Activated gamma-delta T cell (primary cell): ENCODE results near the gene MAGEA11.
"Not testable (repeated sequence)": the region's sequence is repeated elsewhere in the genome, so short reads cannot be mapped to it uniquely, and the experiment has no call there.

Experiments
- DNase-seq: peaks from one replicate; lab custom pipeline; 2025; lab: John Stamatoyannopoulos, UW
- total RNA-seq, 2 donors: gene quantifications; one replicate each; lab custom pipeline; 2026; lab: John Stamatoyannopoulos, UW

Gene MAGEA11
- total RNA-seq: 0 reads per million in 2 donors

GRCh38 chrX:149711545-149712236 is at the start of gene MAGEA11:
Gene MAGEA11 (plus strand): TSS chrX:149712060. CDS start chrX:149713160, 1,100 bp downstream.
- no peak for DNase-seq

- DNase-seq: not testable (repeated sequence)
Observed at GRCh38 chrX:149675088-149675487, 36.8 kb upstream of the MAGEA11 start.

- not testable (repeated sequence) for DNase-seq
Observed at GRCh38 chrX:149675554-149675953, 36.3 kb upstream of the MAGEA11 start.

- DNase-seq: not testable (repeated sequence)
Observed at GRCh38 chrX:149679164-149679678, 32.6 kb upstream of the MAGEA11 start.

GRCh38 chrX:149681182-149681581 is 30.7 kb upstream of the MAGEA11 start:
- DNase-seq: no peak

- no peak for DNase-seq
Observed at GRCh38 chrX:149682031-149682430, 29.8 kb upstream of the MAGEA11 start.

- no peak for DNase-seq
Observed at GRCh38 chrX:149682956-149683947, 28.6 kb upstream of the MAGEA11 start.

GRCh38 chrX:149683966-149684730 is 27.7 kb upstream of the MAGEA11 start:
- DNase-seq: no peak

GRCh38 chrX:149687991-149688390 is 23.9 kb upstream of the MAGEA11 start:
- DNase-seq: no peak

GRCh38 chrX:149688552-149688951 is 23.3 kb upstream of the MAGEA11 start:
- DNase-seq: no peak

GRCh38 chrX:149691794-149692193 is 20.1 kb upstream of the MAGEA11 start:
- DNase-seq: no peak

GRCh38 chrX:149692686-149693272 is 19.1 kb upstream of the MAGEA11 start:
- DNase-seq: not testable (repeated sequence)

- no peak for DNase-seq
Observed at GRCh38 chrX:149699761-149700160, 12.1 kb upstream of the MAGEA11 start.

GRCh38 chrX:149704664-149705063 is 7.2 kb upstream of the MAGEA11 start:
- no peak for DNase-seq

GRCh38 chrX:149707147-149707901 is 4.5 kb upstream of the MAGEA11 start:
- no peak for DNase-seq

- no peak for DNase-seq
Observed at GRCh38 chrX:149712831-149713230, 971 bp downstream of the MAGEA11 start.

- DNase-seq: no peak
Observed at GRCh38 chrX:149713279-149714050, 1.6 kb downstream of the MAGEA11 start.

- no peak for DNase-seq
Observed at GRCh38 chrX:149715468-149715867, 3.6 kb downstream of the MAGEA11 start.

- no peak for DNase-seq
Observed at GRCh38 chrX:149716632-149717031, 4.8 kb downstream of the MAGEA11 start.

GRCh38 chrX:149717803-149718202 is 5.9 kb downstream of the MAGEA11 start:
- DNase-seq: no peak
